HG03066 (cell line): ENCODE results near the gene ELOA.
A peak's percentile ranks its signal among the peaks of the same experiment; 100 is the strongest.
"Not testable (repeated sequence)": the region's sequence is repeated elsewhere in the genome, so short reads cannot be mapped to it uniquely, and the experiment has no call there.

ENCODE experiments used
- ATAC-seq: cut with Tn5 transposase; IDR thresholded peaks from one replicate; pipeline ENCODE4 v1.9.1; 2021; ENCODE audit warnings: low read depth; ENCODE audit not compliant: unreplicated experiment

Gene ELOA

GRCh38 chr1:23779826-23780371, 36.6 kb downstream of the ELOA start:
- no peak for ATAC-seq

- ATAC-seq, result not testable (repeated sequence)
These were observed 39.9 kb downstream of the ELOA start for GRCh38 chr1:23783141-23783540.

- ATAC-seq, result no peak
These were observed 41.6 kb downstream of the ELOA start for GRCh38 chr1:23784846-23785245.

GRCh38 chr1:23787701-23788100, 44.4 kb downstream of the ELOA start:
- no peak for ATAC-seq

GRCh38 chr1:23788695-23789094, 45.4 kb downstream of the ELOA start:
- no peak for ATAC-seq

GRCh38 chr1:23790696-23791515, 47.6 kb downstream of the ELOA start, which contains the start of gene LYPLA2:
Gene LYPLA2 (plus strand): TSS chr1:23791145. CDS start chr1:23792683, 1,538 bp downstream.
- ATAC-seq, result peak; percentile 80

GRCh38 chr1:23791516-23792047, 48.3 kb downstream of the ELOA start:
- no peak for ATAC-seq

- no peak for ATAC-seq
These were observed 49.1 kb downstream of the ELOA start for GRCh38 chr1:23792151-23792945.

- ATAC-seq, result no peak
These were observed 49.9 kb downstream of the ELOA start for GRCh38 chr1:23793018-23793781.

- no peak for ATAC-seq
These were observed 50.8 kb downstream of the ELOA start for GRCh38 chr1:23793861-23794731.

GRCh38 chr1:23794732-23795182, 51.5 kb downstream of the ELOA start:
- not testable (repeated sequence) for ATAC-seq

GRCh38 chr1:23795676-23796465, 52.6 kb downstream of the ELOA start:
- ATAC-seq, result no peak

GRCh38 chr1:23796466-23797271, 53.4 kb downstream of the ELOA start:
- ATAC-seq, result no peak

GRCh38 chr1:23797478-23798448, 54.5 kb downstream of the ELOA start:
- ATAC-seq, result no peak

GRCh38 chr1:23798662-23799142, 55.4 kb downstream of the ELOA start:
- no peak for ATAC-seq

GRCh38 chr1:23799255-23799569, 55.9 kb downstream of the ELOA start:
- no peak for ATAC-seq
